Fibroblast of lung (primary cell): Measurements from ENCODE around the gene SFT2D1.

Source experiments
- EZH2 ChIP-seq: IDR thresholded peaks from 2 replicates; pipeline ENCODE4 v1.5.1; 2012; ENCODE audit warnings: low read length, control low read depth, mild to moderate bottlenecking; ENCODE audit errors: missing control alignments
- TF ChIP-seq, protein P1 (sequence below), 2 donors: IDR thresholded peaks in 1 of 2; conservative IDR thresholded peaks in 1 of 2; 1 replicate in 1 of 2; 2 replicates in 1 of 2; pipeline ENCODE4 v1.5.1; 2011 to 2012; ENCODE audit warnings: low read length in 2 of 2, control low read depth in 1 of 2, inconsistent platforms in 1 of 2, low read depth in 1 of 2, mild to moderate bottlenecking in 1 of 2

DNA sequence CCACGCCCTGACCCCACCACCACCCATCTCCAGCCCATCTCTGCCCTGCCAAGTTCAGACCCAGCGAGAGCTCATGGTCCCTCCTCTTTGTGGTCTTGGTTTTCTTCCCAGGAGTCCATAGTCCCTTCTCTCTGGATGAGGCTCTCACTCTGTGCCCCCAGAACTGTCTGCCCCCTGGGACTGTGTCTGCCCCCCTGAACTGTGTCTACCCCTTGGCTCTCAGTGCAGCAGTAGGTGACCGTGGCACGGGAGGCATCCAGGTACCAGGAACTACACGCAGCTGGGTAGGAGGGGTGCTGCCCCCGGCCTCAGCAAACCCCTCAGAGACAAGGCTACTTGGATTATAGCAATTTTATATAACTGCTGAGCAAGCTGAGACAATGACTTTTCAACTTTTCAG lies 57.7 kb downstream of the SFT2D1 start:
- TF ChIP-seq, protein P1, sequence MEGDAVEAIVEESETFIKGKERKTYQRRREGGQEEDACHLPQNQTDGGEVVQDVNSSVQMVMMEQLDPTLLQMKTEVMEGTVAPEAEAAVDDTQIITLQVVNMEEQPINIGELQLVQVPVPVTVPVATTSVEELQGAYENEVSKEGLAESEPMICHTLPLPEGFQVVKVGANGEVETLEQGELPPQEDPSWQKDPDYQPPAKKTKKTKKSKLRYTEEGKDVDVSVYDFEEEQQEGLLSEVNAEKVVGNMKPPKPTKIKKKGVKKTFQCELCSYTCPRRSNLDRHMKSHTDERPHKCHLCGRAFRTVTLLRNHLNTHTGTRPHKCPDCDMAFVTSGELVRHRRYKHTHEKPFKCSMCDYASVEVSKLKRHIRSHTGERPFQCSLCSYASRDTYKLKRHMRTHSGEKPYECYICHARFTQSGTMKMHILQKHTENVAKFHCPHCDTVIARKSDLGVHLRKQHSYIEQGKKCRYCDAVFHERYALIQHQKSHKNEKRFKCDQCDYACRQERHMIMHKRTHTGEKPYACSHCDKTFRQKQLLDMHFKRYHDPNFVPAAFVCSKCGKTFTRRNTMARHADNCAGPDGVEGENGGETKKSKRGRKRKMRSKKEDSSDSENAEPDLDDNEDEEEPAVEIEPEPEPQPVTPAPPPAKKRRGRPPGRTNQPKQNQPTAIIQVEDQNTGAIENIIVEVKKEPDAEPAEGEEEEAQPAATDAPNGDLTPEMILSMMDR (conservative IDR thresholded peaks at IDR 0.05 in 1 of 2, IDR thresholded peaks at IDR 0.05 in 1 of 2; ENCODE audit: low read depth in 1 of 2, low read length in 2 of 2): no peak
- no peak for TF ChIP-seq EZH2
